ENCODE data around the gene ISLR. TPM values are rescaled to one million over a fixed set of nuclear protein-coding genes. Genes with fewer than 3 reads are reported as not detected.

ISLR gene
- total and polyA plus RNA-seq, 2 of the 8 experiments (the other 6 are each of a cell fraction or from before 2014, with no cell fraction given), result 0.29 to 0.35 TPM

- TF ChIP-seq RXRA (IDR thresholded peaks at IDR 0.05; ENCODE audit: insufficient read depth, low read depth, low read length), result no peak
Measured at GRCh38 chr15:74146277-74146800, 27.2 kb upstream of the ISLR start (continued).

Measured in H1 (cell line).